HG03280 (cell line): Measurements from ENCODE around the gene CLDND2.

Experiments
- ATAC-seq: cut with Tn5 transposase; IDR thresholded peaks from one replicate; pipeline ENCODE4 v1.9.1; 2021; ENCODE audit warnings: mild to moderate bottlenecking, moderate library complexity; ENCODE audit not compliant: unreplicated experiment

The CLDND2 gene

GRCh38 chr19:51356159-51356801 lies 12.5 kb downstream of the CLDND2 start:
- no peak for ATAC-seq

- ATAC-seq: no peak
These were observed 14.1 kb downstream of the CLDND2 start for GRCh38 chr19:51354742-51355148.

GRCh38 chr19:51354103-51354741 lies 14.6 kb downstream of the CLDND2 start:
- no peak for ATAC-seq

- ATAC-seq: no peak
These were observed 15.9 kb downstream of the CLDND2 start for GRCh38 chr19:51352783-51353360.

- ATAC-seq: no peak
These were observed 17.4 kb downstream of the CLDND2 start for GRCh38 chr19:51351266-51351990.

- ATAC-seq: no peak
These were observed 21.4 kb downstream of the CLDND2 start for GRCh38 chr19:51347209-51347928.

GRCh38 chr19:51346742-51347141 lies 22.1 kb downstream of the CLDND2 start:
- ATAC-seq: no peak

- no peak for ATAC-seq
These were observed 23.7 kb downstream of the CLDND2 start for GRCh38 chr19:51345076-51345620.

- ATAC-seq: no peak
These were observed 25.9 kb downstream of the CLDND2 start for GRCh38 chr19:51342631-51343569.

GRCh38 chr19:51341976-51342580 lies 26.7 kb downstream of the CLDND2 start, which contains the start of gene VSIG10L:
TSS of gene VSIG10L (minus strand) at chr19:51342139. CDS start at chr19:51342124, 15 bp downstream.
- no peak for ATAC-seq

- no peak for ATAC-seq
These were observed 27.7 kb downstream of the CLDND2 start for GRCh38 chr19:51341066-51341465.

GRCh38 chr19:51339687-51340656 lies 28.8 kb downstream of the CLDND2 start:
- ATAC-seq: peak; percentile 61

GRCh38 chr19:51339313-51339686 lies 29.5 kb downstream of the CLDND2 start:
- ATAC-seq: no peak

GRCh38 chr19:51338563-51339312 lies 30.1 kb downstream of the CLDND2 start:
- peak; percentile 64 for ATAC-seq

- ATAC-seq: no peak
These were observed 30.8 kb downstream of the CLDND2 start for GRCh38 chr19:51337861-51338562.

- ATAC-seq: no peak
These were observed 31.5 kb downstream of the CLDND2 start for GRCh38 chr19:51337141-51337860.
